Nephron (organoid): ENCODE measurements around the gene PIGV.

Experiments used
- H3K27ac Mint-ChIP-seq, 3 experiments: 2 replicates each; pipeline ENCODE4 v1.8.0; 2020; ENCODE audit warnings: mixed read lengths in 3 of 3, mild to moderate bottlenecking in 2 of 3, moderate library complexity in 1 of 3
- H3K27me3 Mint-ChIP-seq: 2 replicates; pipeline ENCODE4 v1.8.0; 2021; ENCODE audit warnings: low read depth, mild to moderate bottlenecking, moderate library complexity, mixed read lengths
- H3K36me3 Mint-ChIP-seq: 2 replicates; pipeline ENCODE4 v1.8.0; 2020; ENCODE audit warnings: low read depth, mixed read lengths
- H3K4me1 Mint-ChIP-seq: 2 replicates; pipeline ENCODE4 v1.8.0; 2020; ENCODE audit warnings: mixed read lengths
- H3K4me3 Mint-ChIP-seq, 3 experiments: 2 replicates each; pipeline ENCODE4 v1.8.0; 2020; ENCODE audit warnings: mild to moderate bottlenecking in 3 of 3, mixed read lengths in 3 of 3, moderate library complexity in 2 of 3
- H3K9me3 Mint-ChIP-seq: 2 replicates; pipeline ENCODE4 v1.8.0; 2020; ENCODE audit warnings: mixed read lengths
- CTCF ChIP-seq, 3 experiments: fragments of 200-600 bp; sonication (generic); IDR thresholded peaks; one replicate each; pipeline ENCODE4 v1.5.0; 2021; ENCODE audit warnings: antibody characterized with exemption in 3 of 3; ENCODE audit not compliant: unreplicated experiment in 3 of 3

Gene PIGV

GRCh38 chr1:26787706-26788514 lies at the start of gene PIGV:
Gene PIGV (plus strand): TSS chr1:26787950. CDS start chr1:26790816, 2,866 bp downstream.
- TF ChIP-seq CTCF (IDR thresholded peaks at IDR 0.05; ENCODE audit: unreplicated experiment in 3 of 3): peak in 1 of 3 experiments; percentile 11
- H3K27me3 Mint-ChIP-seq: peaks cover 7% of the 10 kb centered on the region
- peak within 1 kb of the TSS; percentile 98 to 99 (median 99) for H3K4me3 Mint-ChIP-seq
- H3K27ac Mint-ChIP-seq: peak within 1 kb of the TSS; percentile 98 to 100 (median 100)
- H3K4me1 Mint-ChIP-seq: peaks cover 59% of the 10 kb centered on the region
- H3K9me3 Mint-ChIP-seq: no peaks in the 10 kb centered on the region
- peaks cover 5% of the 10 kb centered on the region for H3K36me3 Mint-ChIP-seq

GRCh38 chr1:26739329-26739914 lies 48.3 kb upstream of the PIGV start:
- no peaks in the 10 kb centered on the region for H3K9me3 Mint-ChIP-seq
- TF ChIP-seq CTCF (IDR thresholded peaks at IDR 0.05; ENCODE audit: unreplicated experiment in 3 of 3): no peak
- H3K4me3 Mint-ChIP-seq: no peak overlapping the region
- H3K27me3 Mint-ChIP-seq: no peaks in the 10 kb centered on the region
- H3K36me3 Mint-ChIP-seq: peaks cover 77% of the 10 kb centered on the region
- H3K4me1 Mint-ChIP-seq: peaks cover 6% of the 10 kb centered on the region
- H3K27ac Mint-ChIP-seq: no peak overlapping the region

- H3K36me3 Mint-ChIP-seq: peaks cover 79% of the 10 kb centered on the region
- no peaks in the 10 kb centered on the region for H3K27me3 Mint-ChIP-seq
- no peak overlapping the region for H3K4me3 Mint-ChIP-seq
- peaks cover 6% of the 10 kb centered on the region for H3K4me1 Mint-ChIP-seq
- no peak for TF ChIP-seq CTCF (IDR thresholded peaks at IDR 0.05; ENCODE audit: unreplicated experiment in 3 of 3)
- peak overlapping the region in 2 of 3 experiments; percentile 2 to 49 for H3K27ac Mint-ChIP-seq
- H3K9me3 Mint-ChIP-seq: no peaks in the 10 kb centered on the region
Observed at GRCh38 chr1:26740023-26740634, 47.6 kb upstream of the PIGV start.

- Mint-ChIP-seq H3K4me1 (peaks cover 6% of the 10 kb centered on the region), H3K36me3 (peaks cover 78% of the 10 kb centered on the region), H3K4me3 (no peak overlapping the region), H3K9me3 (no peaks in the 10 kb centered on the region), H3K27me3 (no peaks in the 10 kb centered on the region), H3K27ac (peak overlapping the region in 1 of 3 experiments; percentile 49)
- TF ChIP-seq CTCF (IDR thresholded peaks at IDR 0.05; ENCODE audit: unreplicated experiment in 3 of 3): no peak
Observed at GRCh38 chr1:26740952-26741351, 46.8 kb upstream of the PIGV start.

- Mint-ChIP-seq H3K4me1 (peaks cover 16% of the 10 kb centered on the region), H3K9me3 (no peaks in the 10 kb centered on the region), H3K27ac (peak overlapping the region; percentile 11 to 52 (median 45)), H3K36me3 (peaks cover 83% of the 10 kb centered on the region), H3K27me3 (no peaks in the 10 kb centered on the region), H3K4me3 (no peak overlapping the region)
- TF ChIP-seq CTCF (IDR thresholded peaks at IDR 0.05; ENCODE audit: unreplicated experiment in 3 of 3): no peak
Observed at GRCh38 chr1:26743426-26744059, 44.2 kb upstream of the PIGV start.
